HUDEP-2 (cell line): ENCODE measurements around the gene KDM4B.
"Not testable (repeated sequence)": the region's sequence is repeated elsewhere in the genome, so short reads cannot be mapped to it uniquely, and the experiment has no call there.

ENCODE experiments used
- DNase-seq, 76 experiments: peaks; one replicate each; lab custom pipeline; 2025; ENCODE audit not compliant: unreplicated experiment in 76 of 76; lab: John Stamatoyannopoulos, UW

The KDM4B gene

GRCh38 chr19:4968462-4969291, at the start of gene KDM4B:
TSS of gene KDM4B (plus strand) at chr19:4969113. CDS start at chr19:5032891, 63,778 bp downstream.
- DNase-seq = peak in 75 of 76 experiments; percentile 96 to 100 (median 100)

GRCh38 chr19:4922530-4923275, 46.2 kb upstream of the KDM4B start:
- no peak for DNase-seq

GRCh38 chr19:4923276-4923747, 45.6 kb upstream of the KDM4B start:
- DNase-seq = no peak

- DNase-seq = no peak
Observed at GRCh38 chr19:4929186-4929585, 39.7 kb upstream of the KDM4B start.

GRCh38 chr19:4930664-4931063, 38.2 kb upstream of the KDM4B start:
- DNase-seq = no peak

- DNase-seq = no peak
Observed at GRCh38 chr19:4932711-4933110, 36.2 kb upstream of the KDM4B start.

GRCh38 chr19:4933528-4933927, 35.4 kb upstream of the KDM4B start:
- DNase-seq = no peak

GRCh38 chr19:4935444-4935843, 33.5 kb upstream of the KDM4B start:
- DNase-seq = no peak

GRCh38 chr19:4937060-4937459, 31.9 kb upstream of the KDM4B start:
- DNase-seq = no peak

- DNase-seq = not testable (repeated sequence)
Observed at GRCh38 chr19:4938461-4938860, 30.5 kb upstream of the KDM4B start.

GRCh38 chr19:4939466-4939865, 29.4 kb upstream of the KDM4B start:
- no peak for DNase-seq

- DNase-seq = not testable (repeated sequence)
Observed at GRCh38 chr19:4941638-4942169, 27.2 kb upstream of the KDM4B start.

GRCh38 chr19:4950650-4951049, 18.3 kb upstream of the KDM4B start:
- DNase-seq = not testable (repeated sequence)

GRCh38 chr19:4951656-4952055, 17.3 kb upstream of the KDM4B start:
- no peak for DNase-seq

GRCh38 chr19:4952945-4953344, 16.0 kb upstream of the KDM4B start:
- no peak for DNase-seq

GRCh38 chr19:4954320-4955149, 14.4 kb upstream of the KDM4B start:
- DNase-seq = not testable (repeated sequence)

GRCh38 chr19:4955274-4955673, 13.6 kb upstream of the KDM4B start:
- no peak for DNase-seq

- no peak for DNase-seq
Observed at GRCh38 chr19:4957981-4958380, 10.9 kb upstream of the KDM4B start.

- DNase-seq = no peak
Observed at GRCh38 chr19:4962085-4962619, 6.8 kb upstream of the KDM4B start.

- DNase-seq = no peak
Observed at GRCh38 chr19:4965061-4965460, 3.9 kb upstream of the KDM4B start.
